Panc1 (cell line): ENCODE measurements around the gene SLC25A22. TPM values are rescaled to one million over a fixed set of nuclear protein-coding genes. Genes with fewer than 3 reads are reported as not detected.

Experiments used
- ATAC-seq: fragments of 200-7000 bp; cut with Tn5 transposase; 2 replicates; pipeline ENCODE4 v1.9.1; 2020; ENCODE audit warnings: mild to moderate bottlenecking, moderate library complexity
- BruUV-seq: library from RNA; stranded (reverse); fragments of 400-500 nt; replicated peaks from 2 replicates; lab custom pipeline; 2021; lab: Mats Ljungman, UMichigan
- CTCF ChIA-PET: fragments of 300-600 bp; sonication (Branson Sonifier 250); formaldehyde crosslinking; loops from one replicate; lab custom pipeline; 2022; ENCODE audit warnings: antibody characterized with exemption; lab: Charles Lee
- POLR2A ChIA-PET: fragments of 300-600 bp; sonication (Branson Sonifier 250); formaldehyde crosslinking; loops from one replicate; lab custom pipeline; 2022; ENCODE audit warnings: antibody characterized with exemption; lab: Charles Lee
- DNase-seq: peaks from one replicate; pipeline ENCODE4 v3.0.0-alpha.2; 2010; ENCODE audit warnings: low read depth, low spot score
- H3K27ac ChIP-seq: 2 replicates; pipeline ENCODE4 v1.5.1; 2011; ENCODE audit warnings: mild to moderate bottlenecking, low read length, inconsistent platforms
- H3K27me3 ChIP-seq: fragments of 200-500 bp; sonication (Bioruptor generic); 2 replicates; pipeline ENCODE4 v1.6.0; 2014; ENCODE audit warnings: low read length, inconsistent platforms; ENCODE audit not compliant: control insufficient read depth, insufficient read depth
- H3K36me3 ChIP-seq: fragments of 200-500 bp; sonication (Bioruptor generic); 2 replicates; pipeline ENCODE4 v1.5.1; 2014; ENCODE audit warnings: inconsistent platforms, mild to moderate bottlenecking, low read length, moderate library complexity; ENCODE audit not compliant: control insufficient read depth, insufficient read depth
- H3K4me1 ChIP-seq: 2 replicates; pipeline ENCODE4 v1.5.1; 2011; ENCODE audit warnings: inconsistent platforms, mild to moderate bottlenecking, low read length, moderate library complexity; ENCODE audit not compliant: control insufficient read depth, insufficient read depth
- H3K4me3 ChIP-seq, 2 experiments: 2 replicates each; pipeline ENCODE4 v1.5.1; 2011 to 2012; ENCODE audit warnings: low read depth in 2 of 2, low read length in 2 of 2, mild to moderate bottlenecking in 2 of 2, inconsistent platforms in 1 of 2, moderate library complexity in 1 of 2
- H3K9me3 ChIP-seq: fragments of 200-500 bp; sonication (Bioruptor generic); 2 replicates; pipeline ENCODE4 v1.5.1; 2014; ENCODE audit warnings: low read depth, mild to moderate bottlenecking, inconsistent platforms, low read length, moderate library complexity; ENCODE audit not compliant: control insufficient read depth, insufficient read depth
- POLR2AphosphoS5 ChIP-seq: IDR thresholded peaks from 2 replicates; pipeline ENCODE4 v1.6.1; 2012; ENCODE audit warnings: mild to moderate bottlenecking, low read depth, low read length, moderate library complexity
- SIN3A ChIP-seq: IDR thresholded peaks from 2 replicates; pipeline ENCODE4 v1.6.1; 2012; ENCODE audit warnings: low read depth, mild to moderate bottlenecking, low read length, moderate library complexity, borderline replicate concordance; ENCODE audit not compliant: insufficient read depth
- TCF7L2 ChIP-seq: IDR thresholded peaks from 2 replicates; pipeline ENCODE4 v1.6.1; 2011; ENCODE audit warnings: mild to moderate bottlenecking, low read depth, low read length, inconsistent platforms
- in situ Hi-C: cut with HindIII; loops from 2 replicates; pipeline ENCODE4 v1.10.0; 2016; ENCODE audit warnings: low sequenced_read_pairs, low pct_unique_long_range_greater_than_20kb
- intact Hi-C: fragments of 100-400 bp; cut with micrococcal nuclease; formaldehyde crosslinking; loops from one replicate; pipeline ENCODE4 v1.10.0; 2022; ENCODE audit not compliant: unreplicated experiment
- total RNA-seq: library from RNA; stranded (reverse); gene quantifications from one replicate; pipeline ENCODE4 v1.2.1, GENCODE V29; 2021; ENCODE audit not compliant: unreplicated experiment
- TF ChIP-seq, protein P1 (sequence below): fragments of 450-650 bp; IDR thresholded peaks from 2 replicates; pipeline ENCODE4 v1.5.1; 2017; ENCODE audit warnings: mild to moderate bottlenecking
- TF ChIP-seq, protein P2 (sequence below), 2 experiments: IDR thresholded peaks; 2 replicates each; pipeline ENCODE4 v1.6.1; 2011 to 2012; ENCODE audit warnings: low read depth in 2 of 2, control low read depth in 1 of 2, low read length in 1 of 2, mild to moderate bottlenecking in 1 of 2, moderate library complexity in 1 of 2; ENCODE audit not compliant: insufficient read depth in 1 of 2

The SLC25A22 gene
- total RNA-seq, 1 experiment from 2014 or later: 119 TPM

DNA sequence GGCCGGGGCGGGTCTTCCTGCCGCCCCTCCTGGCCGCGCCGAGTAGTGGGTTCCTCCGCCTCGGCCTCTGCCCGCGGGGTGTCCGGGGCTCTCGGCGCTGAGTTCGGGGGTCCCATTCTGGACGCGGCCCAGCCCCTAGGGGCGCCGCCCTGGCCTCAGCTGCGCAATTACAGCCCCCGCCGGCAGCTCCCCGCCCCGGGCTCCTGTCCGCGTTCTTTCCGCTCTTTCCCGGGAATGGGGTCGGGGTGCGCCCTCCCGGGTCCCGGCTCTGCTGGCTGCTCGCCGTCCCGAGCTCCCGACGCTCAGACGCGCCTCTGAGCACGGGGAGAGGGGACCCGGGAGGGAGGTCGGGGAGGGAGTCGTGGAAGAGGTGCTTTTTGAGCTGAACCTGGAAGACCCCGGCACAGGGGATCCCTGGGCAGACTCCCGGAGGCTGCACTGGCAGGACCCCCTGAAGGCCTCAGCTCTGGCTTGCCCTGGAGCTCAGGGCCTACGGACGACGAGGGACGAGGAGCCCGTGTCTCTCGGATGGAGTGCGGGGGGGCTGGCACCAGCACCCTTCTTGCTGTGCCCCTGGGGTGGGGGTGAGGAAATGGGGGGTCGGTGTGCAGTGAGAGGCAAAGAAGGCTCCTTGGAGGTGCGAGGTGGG lies 45.1 kb upstream of the SLC25A22 start:
- Histone ChIP-seq H3K27ac (peak overlapping the region; percentile 97), H3K27me3 (no peaks in the 10 kb centered on the region), H3K4me1 (peaks cover 71% of the 10 kb centered on the region), H3K36me3 (no peaks in the 10 kb centered on the region; the same call in 1 of the 2 replicates), H3K4me3 (peak overlapping the region; percentile 85 to 96), H3K9me3 (no peaks in the 10 kb centered on the region)
- DNase-seq (no peak), ATAC-seq (no peak)
- no TSS peak for BruUV-seq
- TF ChIP-seq, protein P1, sequence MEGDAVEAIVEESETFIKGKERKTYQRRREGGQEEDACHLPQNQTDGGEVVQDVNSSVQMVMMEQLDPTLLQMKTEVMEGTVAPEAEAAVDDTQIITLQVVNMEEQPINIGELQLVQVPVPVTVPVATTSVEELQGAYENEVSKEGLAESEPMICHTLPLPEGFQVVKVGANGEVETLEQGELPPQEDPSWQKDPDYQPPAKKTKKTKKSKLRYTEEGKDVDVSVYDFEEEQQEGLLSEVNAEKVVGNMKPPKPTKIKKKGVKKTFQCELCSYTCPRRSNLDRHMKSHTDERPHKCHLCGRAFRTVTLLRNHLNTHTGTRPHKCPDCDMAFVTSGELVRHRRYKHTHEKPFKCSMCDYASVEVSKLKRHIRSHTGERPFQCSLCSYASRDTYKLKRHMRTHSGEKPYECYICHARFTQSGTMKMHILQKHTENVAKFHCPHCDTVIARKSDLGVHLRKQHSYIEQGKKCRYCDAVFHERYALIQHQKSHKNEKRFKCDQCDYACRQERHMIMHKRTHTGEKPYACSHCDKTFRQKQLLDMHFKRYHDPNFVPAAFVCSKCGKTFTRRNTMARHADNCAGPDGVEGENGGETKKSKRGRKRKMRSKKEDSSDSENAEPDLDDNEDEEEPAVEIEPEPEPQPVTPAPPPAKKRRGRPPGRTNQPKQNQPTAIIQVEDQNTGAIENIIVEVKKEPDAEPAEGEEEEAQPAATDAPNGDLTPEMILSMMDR: peak; percentile 49
- TF ChIP-seq TCF7L2 (no peak), POLR2AphosphoS5 (0 out of 2 replicates have a peak, but pooled peaks have one; percentile 2), SIN3A (no peak)
- TF ChIP-seq, protein P2, sequence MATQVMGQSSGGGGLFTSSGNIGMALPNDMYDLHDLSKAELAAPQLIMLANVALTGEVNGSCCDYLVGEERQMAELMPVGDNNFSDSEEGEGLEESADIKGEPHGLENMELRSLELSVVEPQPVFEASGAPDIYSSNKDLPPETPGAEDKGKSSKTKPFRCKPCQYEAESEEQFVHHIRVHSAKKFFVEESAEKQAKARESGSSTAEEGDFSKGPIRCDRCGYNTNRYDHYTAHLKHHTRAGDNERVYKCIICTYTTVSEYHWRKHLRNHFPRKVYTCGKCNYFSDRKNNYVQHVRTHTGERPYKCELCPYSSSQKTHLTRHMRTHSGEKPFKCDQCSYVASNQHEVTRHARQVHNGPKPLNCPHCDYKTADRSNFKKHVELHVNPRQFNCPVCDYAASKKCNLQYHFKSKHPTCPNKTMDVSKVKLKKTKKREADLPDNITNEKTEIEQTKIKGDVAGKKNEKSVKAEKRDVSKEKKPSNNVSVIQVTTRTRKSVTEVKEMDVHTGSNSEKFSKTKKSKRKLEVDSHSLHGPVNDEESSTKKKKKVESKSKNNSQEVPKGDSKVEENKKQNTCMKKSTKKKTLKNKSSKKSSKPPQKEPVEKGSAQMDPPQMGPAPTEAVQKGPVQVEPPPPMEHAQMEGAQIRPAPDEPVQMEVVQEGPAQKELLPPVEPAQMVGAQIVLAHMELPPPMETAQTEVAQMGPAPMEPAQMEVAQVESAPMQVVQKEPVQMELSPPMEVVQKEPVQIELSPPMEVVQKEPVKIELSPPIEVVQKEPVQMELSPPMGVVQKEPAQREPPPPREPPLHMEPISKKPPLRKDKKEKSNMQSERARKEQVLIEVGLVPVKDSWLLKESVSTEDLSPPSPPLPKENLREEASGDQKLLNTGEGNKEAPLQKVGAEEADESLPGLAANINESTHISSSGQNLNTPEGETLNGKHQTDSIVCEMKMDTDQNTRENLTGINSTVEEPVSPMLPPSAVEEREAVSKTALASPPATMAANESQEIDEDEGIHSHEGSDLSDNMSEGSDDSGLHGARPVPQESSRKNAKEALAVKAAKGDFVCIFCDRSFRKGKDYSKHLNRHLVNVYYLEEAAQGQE (IDR thresholded peaks at IDR 0.05; ENCODE audit: insufficient read depth in 1 of 2, low read depth in 2 of 2, low read length in 1 of 2): no peak
- in situ Hi-C loops (no loop called here), intact Hi-C loops (no loop called here)
- POLR2A ChIA-PET: interaction anchor here (0.6 to 0.7 kb wide), 3 partner anchors 208 to 277 kb away, joined by 3 to 5 read pairs (median 3); no protein-coding TSS in a partner anchor
- CTCF ChIA-PET: interaction anchor here (0.8 kb wide), 1 partner anchor 208 kb away, joined by 4 read pairs; no protein-coding TSS in a partner anchor

DNA sequence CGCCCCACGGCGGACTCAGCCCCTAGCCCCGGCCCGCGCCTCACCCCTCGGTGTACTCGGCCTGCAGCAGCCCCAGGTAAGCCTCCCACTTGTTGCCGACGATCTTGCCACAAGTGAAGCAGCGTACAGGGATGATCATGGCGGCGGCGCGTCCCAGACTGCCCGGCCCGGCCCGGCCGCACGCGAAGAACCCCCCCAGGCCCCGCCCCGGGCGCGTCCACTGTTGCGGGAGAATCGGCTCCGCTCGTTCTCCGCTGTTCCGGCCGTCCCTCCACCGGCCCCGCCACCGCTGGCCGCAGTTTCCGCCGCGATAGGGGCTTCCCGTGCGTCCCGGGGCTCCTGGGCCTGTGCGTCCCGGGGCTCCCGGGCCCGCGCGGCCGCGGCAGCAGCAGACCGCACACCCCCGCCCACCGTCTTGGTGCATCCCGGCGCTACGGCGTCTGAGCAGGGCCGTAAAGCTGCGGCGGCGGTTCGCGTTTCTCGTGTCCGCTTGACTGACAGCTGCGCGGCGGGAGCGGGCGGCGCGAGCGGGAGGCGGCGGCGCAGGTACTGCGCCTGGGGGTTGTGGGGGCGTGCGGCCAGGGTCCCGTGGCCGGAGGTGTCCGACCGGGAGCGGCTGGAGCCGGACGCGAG lies 44.4 kb upstream of the SLC25A22 start, which contains the start of the genes POLR2L and TSPAN4:
TSS of gene POLR2L (minus strand) at position 160 of the 633 bp plus-strand sequence. CDS start at position 139, 21 bp downstream.
TSS of gene TSPAN4 (plus strand) at position 483 of the 633 bp plus-strand sequence. CDS start 7,453 bp downstream, outside the sequence.
- H3K36me3 ChIP-seq: no peaks in the 10 kb centered on the region; the same call in 1 of the 2 replicates
- intact Hi-C loops: no loop called here
- POLR2A ChIA-PET: interaction anchor here (0.7 kb wide), 1 partner anchor 208 kb away, joined by 3 read pairs; no protein-coding TSS in a partner anchor
- H3K27ac ChIP-seq: peak within 1 kb of the TSS; percentile 97
- ATAC-seq (peak; percentile 16), DNase-seq (no peak)
- no peaks in the 10 kb centered on the region for H3K9me3 ChIP-seq
- peaks cover 71% of the 10 kb centered on the region for H3K4me1 ChIP-seq
- peak within 1 kb of the TSS; percentile 85 to 96 for H3K4me3 ChIP-seq
- no TSS peak for BruUV-seq
- H3K27me3 ChIP-seq: no peaks in the 10 kb centered on the region
- CTCF ChIA-PET: no interaction called here
- in situ Hi-C loops: no loop called here
- TF ChIP-seq SIN3A (peak; percentile 95), TCF7L2 (peak; percentile 72; the same call in 1 of the 2 replicates), POLR2AphosphoS5 (peak; percentile 99)
- TF ChIP-seq, protein P1: no peak
- TF ChIP-seq, protein P2 (IDR thresholded peaks at IDR 0.05; ENCODE audit: insufficient read depth in 1 of 2, low read depth in 2 of 2, low read length in 1 of 2): no peak
